HG02588 (cell line): ENCODE measurements around the gene CCNQ.
"Not testable (repeated sequence)": the region's sequence is repeated elsewhere in the genome, so short reads cannot be mapped to it uniquely, and the experiment has no call there.

ENCODE experiments used
- ATAC-seq: cut with Tn5 transposase; IDR thresholded peaks from one replicate; pipeline ENCODE4 v1.9.1; 2021; ENCODE audit warnings: mild to moderate bottlenecking, moderate library complexity; ENCODE audit not compliant: unreplicated experiment

The CCNQ gene

GRCh38 chrX:153623310-153624029 is 24.5 kb upstream of the CCNQ start:
- ATAC-seq = no peak

- no peak for ATAC-seq
Observed at GRCh38 chrX:153622661-153623309, 23.8 kb upstream of the CCNQ start.

GRCh38 chrX:153621949-153622598 is 23.1 kb upstream of the CCNQ start:
- ATAC-seq = no peak

- no peak for ATAC-seq
Observed at GRCh38 chrX:153620576-153620975, 21.6 kb upstream of the CCNQ start.

- no peak for ATAC-seq
Observed at GRCh38 chrX:153614818-153615217, 15.9 kb upstream of the CCNQ start.

- ATAC-seq = no peak
Observed at GRCh38 chrX:153612413-153612812, 13.5 kb upstream of the CCNQ start.

GRCh38 chrX:153611298-153612095 is 12.6 kb upstream of the CCNQ start:
- no peak for ATAC-seq

GRCh38 chrX:153610836-153611213 is 11.9 kb upstream of the CCNQ start:
- ATAC-seq = no peak

- peak; percentile 76 for ATAC-seq
Observed at GRCh38 chrX:153609917-153610835, 11.2 kb upstream of the CCNQ start.

GRCh38 chrX:153608806-153609205 is 9.9 kb upstream of the CCNQ start:
- no peak for ATAC-seq

- no peak for ATAC-seq
Observed at GRCh38 chrX:153608376-153608775, 9.4 kb upstream of the CCNQ start.

- ATAC-seq = no peak
Observed at GRCh38 chrX:153606503-153606902, 7.6 kb upstream of the CCNQ start.

- not testable (repeated sequence) for ATAC-seq
Observed at GRCh38 chrX:153604666-153605380, 5.9 kb upstream of the CCNQ start.

- ATAC-seq = no peak
Observed at GRCh38 chrX:153603131-153603656, 4.3 kb upstream of the CCNQ start.

- ATAC-seq = no peak
Observed at GRCh38 chrX:153602601-153603000, 3.7 kb upstream of the CCNQ start.

GRCh38 chrX:153601511-153602110 is 2.7 kb upstream of the CCNQ start:
- ATAC-seq = no peak

GRCh38 chrX:153600921-153601320 is 2.0 kb upstream of the CCNQ start:
- ATAC-seq = no peak

GRCh38 chrX:153600032-153600373 is 1.1 kb upstream of the CCNQ start:
- no peak for ATAC-seq
